GM12878 (cell line): ENCODE measurements around the gene EEF1G. TPM values are rescaled to one million over a fixed set of nuclear protein-coding genes. Genes with fewer than 3 reads are reported as not detected.

Source experiments
- CBX3 ChIP-seq: fragments of 200-600 bp; sonication (generic); IDR thresholded peaks from 2 replicates; pipeline ENCODE4 v1.6.1; 2016; ENCODE audit warnings: low read depth, borderline replicate concordance
- EZH2 ChIP-seq: IDR thresholded peaks from 2 replicates; pipeline ENCODE4 v1.6.1; 2012; ENCODE audit warnings: low read depth, mild to moderate bottlenecking, control low read depth, inconsistent platforms, low read length, borderline replicate concordance; ENCODE audit not compliant: control insufficient read depth
- JUNB ChIP-seq: IDR thresholded peaks from 2 replicates; pipeline ENCODE4 v1.6.1; 2016; ENCODE audit warnings: antibody characterized with exemption, mild to moderate bottlenecking
- JUND ChIP-seq: IDR thresholded peaks from 2 replicates; pipeline ENCODE4 v1.6.1; 2012; ENCODE audit warnings: low read depth, mild to moderate bottlenecking, low read length, improper control_type of control experiment, moderate library complexity
- MYB ChIP-seq: fragments of 150-350 bp; IDR thresholded peaks from 2 replicates; pipeline ENCODE4 v1.6.1; 2014; ENCODE audit warnings: mild to moderate bottlenecking, low read depth, low read length, borderline replicate concordance
- MYC ChIP-seq: IDR thresholded peaks from 2 replicates; pipeline ENCODE4 v1.6.1; 2011; ENCODE audit warnings: mild to moderate bottlenecking, low read length, moderate library complexity, inconsistent platforms; ENCODE audit not compliant: insufficient read depth, insufficient replicate concordance, insufficient read length, severe bottlenecking
- PRDM15 ChIP-seq: fragments of 450-650 bp; formaldehyde crosslinking; IDR thresholded peaks from 2 replicates; pipeline ENCODE4 v1.4.0; 2020; ENCODE audit warnings: mild to moderate bottlenecking, moderate library complexity
- RELB ChIP-seq: fragments of 450-650 bp; IDR thresholded peaks from 2 replicates; pipeline ENCODE4 v1.6.1; 2017; ENCODE audit warnings: low read depth, mild to moderate bottlenecking, moderate library complexity
- REST ChIP-seq: IDR thresholded peaks from 2 replicates; pipeline ENCODE4 v1.6.1; 2012; ENCODE audit warnings: mild to moderate bottlenecking, low read depth, low read length
- SMAD1 ChIP-seq: fragments of 450-650 bp; IDR thresholded peaks from 2 replicates; pipeline ENCODE4 v1.6.1; 2018; ENCODE audit warnings: mild to moderate bottlenecking, low read depth; ENCODE audit not compliant: partially characterized antibody
- SMAD5 ChIP-seq: IDR thresholded peaks from 2 replicates; pipeline ENCODE4 v1.6.1; 2016; ENCODE audit warnings: antibody characterized with exemption, low read depth
- SMARCA5 ChIP-seq: fragments of 450-650 bp; IDR thresholded peaks from 2 replicates; pipeline ENCODE4 v1.6.1; 2017; ENCODE audit warnings: mild to moderate bottlenecking
- ZNF622 ChIP-seq: fragments of 450-650 bp; IDR thresholded peaks from 2 replicates; pipeline ENCODE4 v1.6.1; 2017; ENCODE audit warnings: mild to moderate bottlenecking, inconsistent platforms
- ZSCAN29 ChIP-seq: fragments of 450-650 bp; IDR thresholded peaks from 2 replicates; pipeline ENCODE4 v1.6.1; 2017; ENCODE audit warnings: mild to moderate bottlenecking, moderate library complexity
- ZZZ3 ChIP-seq: IDR thresholded peaks from 2 replicates; pipeline ENCODE4 v1.6.1; 2011; ENCODE audit warnings: low read depth; ENCODE audit not compliant: control insufficient read depth, insufficient read length
- polyA plus RNA-seq, 11 experiments: library from polyadenylated mRNA; depleted of rRNA in 4 of 11; unstranded in 6 of 11; stranded (reverse) in 5 of 11; fragments of >200 nt; fragmentation: Nextera tagmentation in 4 of 11; fragmentation: Illumina TruSeq in 1 of 11; extraction: Ambion mirVana in 4 of 11; extraction: Trizol in 1 of 11; gene quantifications; 1 replicate in 1 of 11; 2 replicates in 10 of 11; pipeline versions ENCODE4 v1.2.1 to v1.2.3, GENCODE V29; 2011 to 2016; ENCODE audit warnings: inconsistent platforms in 2 of 11, missing spikeins in 2 of 11, low read depth in 1 of 11
- total RNA-seq, 4 experiments: library from RNA; depleted of rRNA in 3 of 4; stranded (reverse); fragments of >200 nt in 3 of 4; fragmentation: Illumina TruSeq in 1 of 4; extraction: Trizol in 1 of 4; gene quantifications; 2 replicates each; pipeline versions ENCODE4 v1.2.1 to v1.2.3, GENCODE V29; 2013 to 2021
- TF ChIP-seq, protein P1 (sequence below): fragments of 450-650 bp; formaldehyde crosslinking; IDR thresholded peaks from 2 replicates; pipeline ENCODE4 v1.5.0; 2022; ENCODE audit warnings: mild to moderate bottlenecking, missing genetic modification characterization

EEF1G gene
- total and polyA plus RNA-seq, 10 of the 15 experiments (the other 5 are each of a cell fraction or from before 2014, with no cell fraction given): 850 to 2,739 (median 2,277) TPM

GRCh38 chr11:62601372-62602140, 27.9 kb upstream of the EEF1G start, which contains the start of gene MTA2 (continued):
- TF ChIP-seq JUNB (no peak), ZZZ3 (no peak), MYB (no peak), SMAD5 (peak; percentile 73; the same call in 1 of the 2 replicates), EZH2 (no peak), JUND (no peak), ZSCAN29 (no peak), CBX3 (no peak), SMAD1 (no peak), MYC (peak; percentile 62), REST (no peak), ZNF622 (no peak), PRDM15 (CRISPR knock-in tag) (no peak), SMARCA5 (peak; percentile 88), RELB (no peak)
- TF ChIP-seq, protein P1, sequence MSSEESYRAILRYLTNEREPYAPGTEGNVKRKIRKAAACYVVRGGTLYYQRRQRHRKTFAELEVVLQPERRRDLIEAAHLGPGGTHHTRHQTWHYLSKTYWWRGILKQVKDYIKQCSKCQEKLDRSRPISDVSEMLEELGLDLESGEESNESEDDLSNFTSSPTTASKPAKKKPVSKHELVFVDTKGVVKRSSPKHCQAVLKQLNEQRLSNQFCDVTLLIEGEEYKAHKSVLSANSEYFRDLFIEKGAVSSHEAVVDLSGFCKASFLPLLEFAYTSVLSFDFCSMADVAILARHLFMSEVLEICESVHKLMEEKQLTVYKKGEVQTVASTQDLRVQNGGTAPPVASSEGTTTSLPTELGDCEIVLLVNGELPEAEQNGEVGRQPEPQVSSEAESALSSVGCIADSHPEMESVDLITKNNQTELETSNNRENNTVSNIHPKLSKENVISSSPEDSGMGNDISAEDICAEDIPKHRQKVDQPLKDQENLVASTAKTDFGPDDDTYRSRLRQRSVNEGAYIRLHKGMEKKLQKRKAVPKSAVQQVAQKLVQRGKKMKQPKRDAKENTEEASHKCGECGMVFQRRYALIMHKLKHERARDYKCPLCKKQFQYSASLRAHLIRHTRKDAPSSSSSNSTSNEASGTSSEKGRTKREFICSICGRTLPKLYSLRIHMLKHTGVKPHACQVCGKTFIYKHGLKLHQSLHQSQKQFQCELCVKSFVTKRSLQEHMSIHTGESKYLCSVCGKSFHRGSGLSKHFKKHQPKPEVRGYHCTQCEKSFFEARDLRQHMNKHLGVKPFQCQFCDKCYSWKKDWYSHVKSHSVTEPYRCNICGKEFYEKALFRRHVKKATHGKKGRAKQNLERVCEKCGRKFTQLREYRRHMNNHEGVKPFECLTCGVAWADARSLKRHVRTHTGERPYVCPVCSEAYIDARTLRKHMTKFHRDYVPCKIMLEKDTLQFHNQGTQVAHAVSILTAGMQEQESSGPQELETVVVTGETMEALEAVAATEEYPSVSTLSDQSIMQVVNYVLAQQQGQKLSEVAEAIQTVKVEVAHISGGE: no peak; the same call in 1 of the 2 replicates
